Gastrocnemius medialis (tissue), 4 donors: Measurements from ENCODE around the gene FRMD6. TPM values are rescaled to one million over a fixed set of nuclear protein-coding genes. Genes with fewer than 3 reads are reported as not detected.

ENCODE experiments used
- ATAC-seq, 2 donors: fragments of 150-250 bp; one replicate each; pipeline ENCODE4 v1.9.1; 2016
- DNase-seq, 2 donors: peaks; one replicate each; pipeline ENCODE4 v3.0.0-alpha.2; 2019
- H3K27ac ChIP-seq, 4 donors: fragments of 200-600 bp; sonication (generic); 1 replicate in 1 of 4; 2 replicates in 3 of 4; pipeline ENCODE4 v1.5.1; 2016 to 2018; ENCODE audit warnings: mild to moderate bottlenecking in 2 of 4, moderate library complexity in 1 of 4
- H3K27me3 ChIP-seq, 3 donors: fragments of 200-600 bp; sonication (generic) in 2 of 3; 1 replicate in 1 of 3; 2 replicates in 2 of 3; pipeline versions ENCODE4 v1.5.1 to v1.6.0; 2016 to 2019; ENCODE audit warnings: mild to moderate bottlenecking in 1 of 3, moderate library complexity in 1 of 3
- H3K36me3 ChIP-seq, 2 donors: fragments of 200-600 bp; sonication (generic) in 1 of 2; one replicate each; pipeline ENCODE4 v1.5.1; 2017 to 2018
- H3K4me1 ChIP-seq, 2 donors: fragments of 200-600 bp; sonication (generic) in 1 of 2; one replicate each; pipeline ENCODE4 v1.5.1; 2016 to 2017; ENCODE audit warnings: mild to moderate bottlenecking in 2 of 2
- H3K4me3 ChIP-seq, 4 donors: fragments of 200-600 bp; sonication (generic) in 3 of 4; 1 replicate in 1 of 4; 2 replicates in 3 of 4; pipeline ENCODE4 v1.5.1; 2016 to 2019; ENCODE audit warnings: mild to moderate bottlenecking in 2 of 4
- H3K9me3 ChIP-seq, 3 donors: fragments of 200-600 bp; sonication (generic) in 2 of 3; 1 replicate in 1 of 3; 2 replicates in 2 of 3; pipeline ENCODE4 v1.5.1; 2016 to 2019
- POLR2A ChIP-seq, 2 donors: fragments of 450-650 bp; IDR thresholded peaks; one replicate each; pipeline ENCODE4 v1.6.1; 2017; ENCODE audit warnings: antibody characterized with exemption in 2 of 2, mild to moderate bottlenecking in 2 of 2, moderate library complexity in 2 of 2
- in situ Hi-C, 4 donors: fragments of 200-750 bp; cut with MboI; loops; one replicate each; pipeline versions ENCODE4 v1.15.0 to v1.8.0; 2017; ENCODE audit warnings: low sequenced_read_pairs in 4 of 4
- intact Hi-C: fragments of 100-400 bp; cut with DNase I; formaldehyde crosslinking; loops from one replicate; pipeline ENCODE4 v1.15.1; 2023; ENCODE audit warnings: low total_unique reads
- total RNA-seq, 4 donors: library from RNA; depleted of rRNA; stranded (reverse); fragments of >200 nt; gene quantifications; one replicate each; pipeline versions ENCODE4 v1.1.0 to v1.2.3, GENCODE V29; 2016
- TF ChIP-seq, protein P1 (sequence below), 5 experiments: fragments of 450-650 bp in 3 of 5; fragments of 200-600 bp in 2 of 5; sonication (generic) in 2 of 5; IDR thresholded peaks in 4 of 5; conservative IDR thresholded peaks in 1 of 5; 1 replicate in 4 of 5; 2 replicates in 1 of 5; pipeline ENCODE4 v1.5.1; 2016 to 2019; ENCODE audit warnings: antibody characterized with exemption in 5 of 5, mild to moderate bottlenecking in 3 of 5, moderate library complexity in 3 of 5

The FRMD6 gene
- total RNA-seq, 4 donors from 2014 or later, result 6.7 to 15.9 (median 13.0) TPM

- no peaks in the 10 kb centered on the region for H3K27me3 ChIP-seq
- in situ Hi-C loops, result loop anchor here in 2 of 4 donors (5.0 to 10.0 kb wide), 3 partner anchors 122 to 368 kb away; no protein-coding TSS in a partner anchor
- no peaks in the 10 kb centered on the region for H3K36me3 ChIP-seq
- DNase-seq (peak; percentile 8 to 16), ATAC-seq (peak; percentile 46 to 57)
- peak overlapping the region; percentile 94 to 97 (median 95) for H3K27ac ChIP-seq
- peak overlapping the region; percentile 80 to 99 (median 89) for H3K4me3 ChIP-seq
- no peak for TF ChIP-seq POLR2A (IDR thresholded peaks at IDR 0.05)
- TF ChIP-seq, protein P1, sequence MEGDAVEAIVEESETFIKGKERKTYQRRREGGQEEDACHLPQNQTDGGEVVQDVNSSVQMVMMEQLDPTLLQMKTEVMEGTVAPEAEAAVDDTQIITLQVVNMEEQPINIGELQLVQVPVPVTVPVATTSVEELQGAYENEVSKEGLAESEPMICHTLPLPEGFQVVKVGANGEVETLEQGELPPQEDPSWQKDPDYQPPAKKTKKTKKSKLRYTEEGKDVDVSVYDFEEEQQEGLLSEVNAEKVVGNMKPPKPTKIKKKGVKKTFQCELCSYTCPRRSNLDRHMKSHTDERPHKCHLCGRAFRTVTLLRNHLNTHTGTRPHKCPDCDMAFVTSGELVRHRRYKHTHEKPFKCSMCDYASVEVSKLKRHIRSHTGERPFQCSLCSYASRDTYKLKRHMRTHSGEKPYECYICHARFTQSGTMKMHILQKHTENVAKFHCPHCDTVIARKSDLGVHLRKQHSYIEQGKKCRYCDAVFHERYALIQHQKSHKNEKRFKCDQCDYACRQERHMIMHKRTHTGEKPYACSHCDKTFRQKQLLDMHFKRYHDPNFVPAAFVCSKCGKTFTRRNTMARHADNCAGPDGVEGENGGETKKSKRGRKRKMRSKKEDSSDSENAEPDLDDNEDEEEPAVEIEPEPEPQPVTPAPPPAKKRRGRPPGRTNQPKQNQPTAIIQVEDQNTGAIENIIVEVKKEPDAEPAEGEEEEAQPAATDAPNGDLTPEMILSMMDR (IDR thresholded peaks at IDR 0.05 in 4 of 5, conservative IDR thresholded peaks at IDR 0.05 in 1 of 5), result peak in 2 of 5 experiments; percentile 4 to 50
- peaks cover 11 to 16% of the 10 kb centered on the region in 2 donors for H3K4me1 ChIP-seq
- intact Hi-C loops, result loop anchor here (1.0 to 5.0 kb wide), 5 partner anchors 105 to 645 kb away; partner anchors contain the start of gene TMX1
- no peaks in the 10 kb centered on the region for H3K9me3 ChIP-seq
Measured at GRCh38 chr14:51652168-51653078, 713 bp downstream of the FRMD6 start.

- Histone ChIP-seq H3K4me1 (peaks cover 11 to 16% of the 10 kb centered on the region in 2 donors), H3K4me3 (peak overlapping the region; percentile 80 to 99 (median 89)), H3K27me3 (no peaks in the 10 kb centered on the region), H3K27ac (peak overlapping the region; percentile 94 to 97 (median 95)), H3K9me3 (no peaks in the 10 kb centered on the region), H3K36me3 (no peaks in the 10 kb centered on the region)
- intact Hi-C loops (loop anchor here (5.0 kb wide), 4 partner anchors 106 to 646 kb away; partner anchors contain the start of gene TMX1), in situ Hi-C loops (loop anchor here in 2 of 4 donors (5.0 to 10.0 kb wide), 3 partner anchors 122 to 368 kb away; no protein-coding TSS in a partner anchor)
- TF ChIP-seq, protein P1 (IDR thresholded peaks at IDR 0.05 in 4 of 5, conservative IDR thresholded peaks at IDR 0.05 in 1 of 5), result peak in 3 of 5 experiments; percentile 22 to 28 (median 23)
- peak in 1 of 2 donors; percentile 17 for TF ChIP-seq POLR2A (IDR thresholded peaks at IDR 0.05)
- DNase-seq (no peak), ATAC-seq (no peak)
Measured at GRCh38 chr14:51653079-51653774, 1.5 kb downstream of the FRMD6 start.

- Histone ChIP-seq H3K9me3 (no peaks in the 10 kb centered on the region), H3K27me3 (no peaks in the 10 kb centered on the region), H3K27ac (peak overlapping the region; percentile 94 to 97 (median 95)), H3K4me3 (peak overlapping the region in 3 of 4 donors; percentile 80 to 99 (median 88)), H3K4me1 (peaks cover 13 to 20% of the 10 kb centered on the region in 2 donors), H3K36me3 (no peaks in the 10 kb centered on the region)
- no peak for DNase-seq
- no peak for ATAC-seq
- in situ Hi-C loops (loop anchor here in 2 of 4 donors (5.0 to 10.0 kb wide), 3 partner anchors 121 to 369 kb away; no protein-coding TSS in a partner anchor), intact Hi-C loops (loop anchor here (5.0 kb wide), 4 partner anchors 107 to 647 kb away; partner anchors contain the start of gene TMX1)
- TF ChIP-seq, protein P1 (IDR thresholded peaks at IDR 0.05 in 4 of 5, conservative IDR thresholded peaks at IDR 0.05 in 1 of 5), result no peak
- no peak for TF ChIP-seq POLR2A (IDR thresholded peaks at IDR 0.05)
Measured at GRCh38 chr14:51653775-51654532, 2.2 kb downstream of the FRMD6 start.

- in situ Hi-C loops, result loop anchor here in 2 of 4 donors (5.0 to 10.0 kb wide), 3 partner anchors 120 to 370 kb away; no protein-coding TSS in a partner anchor
- no peak for TF ChIP-seq POLR2A (IDR thresholded peaks at IDR 0.05)
- TF ChIP-seq, protein P1 (IDR thresholded peaks at IDR 0.05 in 4 of 5, conservative IDR thresholded peaks at IDR 0.05 in 1 of 5), result no peak
- no peaks in the 10 kb centered on the region for H3K36me3 ChIP-seq
- no peaks in the 10 kb centered on the region for H3K9me3 ChIP-seq
- no peak for DNase-seq
- peak overlapping the region in 1 of 4 donors; percentile 97 for H3K27ac ChIP-seq
- H3K27me3 ChIP-seq, result no peaks in the 10 kb centered on the region
- no peak for ATAC-seq
- H3K4me3 ChIP-seq, result no peak overlapping the region
- H3K4me1 ChIP-seq, result peaks cover 18 to 21% of the 10 kb centered on the region in 2 donors
- intact Hi-C loops, result loop anchor here (5.0 kb wide), 4 partner anchors 107 to 647 kb away; partner anchors contain the start of gene TMX1
Measured at GRCh38 chr14:51654533-51654845, 2.8 kb downstream of the FRMD6 start.
